GM18909 (cell line): ENCODE results near the gene PM20D2.
"Not testable (repeated sequence)": the region's sequence is repeated elsewhere in the genome, so short reads cannot be mapped to it uniquely, and the experiment has no call there.

Experiments
- ATAC-seq: cut with Tn5 transposase; IDR thresholded peaks from one replicate; pipeline ENCODE4 v1.9.1; 2021; ENCODE audit warnings: mild to moderate bottlenecking; ENCODE audit not compliant: unreplicated experiment, poor library complexity

Gene PM20D2

GRCh38 chr6:89145956-89146717 is at the start of gene PM20D2:
TSS of gene PM20D2 (plus strand) at chr6:89146055. CDS start at chr6:89146145, 90 bp downstream.
- peak; percentile 77 for ATAC-seq

GRCh38 chr6:89098461-89098860 is 47.4 kb upstream of the PM20D2 start:
- no peak for ATAC-seq

DNA sequence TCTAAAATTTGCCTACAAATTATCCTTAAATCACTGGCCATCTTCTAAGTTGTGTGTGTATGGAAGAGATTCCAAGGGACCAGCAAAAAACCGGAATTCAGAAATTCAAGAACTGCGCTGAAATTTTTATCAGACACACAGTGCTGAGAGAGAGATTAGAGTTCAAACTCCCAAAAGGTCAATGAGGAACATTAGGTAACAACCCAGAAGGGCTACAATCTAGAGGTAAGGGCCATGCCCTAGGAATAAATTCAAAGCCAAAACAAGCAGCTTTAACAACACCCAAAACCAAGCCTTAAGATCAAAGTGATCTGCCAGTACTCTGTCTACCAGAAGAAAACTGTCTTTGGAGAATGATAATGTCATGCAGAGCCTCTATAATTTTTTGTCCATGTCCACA is 45.7 kb upstream of the PM20D2 start:
- no peak for ATAC-seq

DNA sequence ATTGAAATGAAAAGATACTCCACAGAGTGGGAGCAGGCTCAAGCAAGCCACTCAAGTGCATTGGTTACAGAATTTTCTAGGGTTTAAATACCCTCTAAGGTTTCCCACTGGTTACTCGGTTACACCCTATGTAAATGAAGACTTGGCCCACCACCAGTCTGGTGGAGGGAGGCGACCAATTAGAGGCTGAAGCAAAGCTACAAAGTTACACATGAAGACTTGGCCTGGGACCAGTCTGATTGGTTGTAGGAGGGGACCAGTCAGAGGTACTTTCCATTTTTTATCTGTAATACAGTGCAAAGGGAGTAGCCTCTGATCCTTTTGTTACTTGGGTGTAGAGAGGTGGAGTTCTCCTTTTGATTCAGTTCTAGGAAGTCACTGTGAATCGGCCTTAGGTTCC is 35.6 kb upstream of the PM20D2 start:
- ATAC-seq: no peak

GRCh38 chr6:89111933-89112332 is 33.9 kb upstream of the PM20D2 start:
- ATAC-seq: no peak

- no peak for ATAC-seq
These were observed 29.2 kb upstream of the PM20D2 start for GRCh38 chr6:89116702-89117101.

- ATAC-seq: peak; percentile 83
These were observed 28.4 kb upstream of the PM20D2 start, which contains the start of gene SRSF12 for GRCh38 chr6:89117211-89118108. TSS of gene SRSF12 (minus strand) at chr6:89118071. CDS start at chr6:89117887, 184 bp downstream.

- ATAC-seq: no peak
These were observed 26.9 kb upstream of the PM20D2 start for GRCh38 chr6:89118931-89119330.

DNA sequence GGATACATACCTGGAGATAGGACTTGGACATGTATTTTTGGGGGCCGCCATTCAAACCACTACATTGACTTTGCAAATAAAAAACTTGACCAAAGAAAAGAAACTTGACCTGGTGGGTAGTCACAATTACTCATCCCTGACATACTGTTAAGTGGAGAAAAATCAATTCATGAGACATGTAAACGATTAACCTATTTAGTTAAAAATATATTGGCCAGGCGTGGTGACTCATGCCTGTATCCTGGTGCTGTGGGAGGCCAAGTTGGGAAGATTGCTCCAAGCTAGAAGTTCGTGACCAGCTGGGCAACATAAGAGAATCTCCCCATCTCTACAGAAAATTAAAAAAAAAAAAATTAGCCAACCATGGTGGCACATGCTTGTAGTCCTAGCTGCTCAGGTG is 25.5 kb upstream of the PM20D2 start:
- no peak for ATAC-seq

DNA sequence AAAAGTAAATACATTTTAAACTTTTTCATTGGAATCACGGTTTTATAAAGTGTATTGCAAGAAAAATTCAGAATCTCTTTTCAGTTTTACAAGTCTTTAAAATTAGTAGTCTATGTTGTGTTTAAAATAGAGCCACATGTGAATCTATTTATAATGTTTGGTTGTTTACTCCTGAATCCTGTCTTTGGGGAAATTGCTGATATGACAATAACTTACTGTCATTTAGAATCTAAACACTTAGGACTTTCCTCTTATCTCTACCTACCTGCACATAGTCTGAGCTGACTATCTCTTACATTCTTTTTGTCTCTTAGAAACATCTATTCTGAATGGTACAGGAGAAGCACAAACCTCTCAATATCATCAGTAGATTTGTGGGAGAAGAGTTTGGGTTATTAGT is 23.9 kb upstream of the PM20D2 start:
- no peak for ATAC-seq

DNA sequence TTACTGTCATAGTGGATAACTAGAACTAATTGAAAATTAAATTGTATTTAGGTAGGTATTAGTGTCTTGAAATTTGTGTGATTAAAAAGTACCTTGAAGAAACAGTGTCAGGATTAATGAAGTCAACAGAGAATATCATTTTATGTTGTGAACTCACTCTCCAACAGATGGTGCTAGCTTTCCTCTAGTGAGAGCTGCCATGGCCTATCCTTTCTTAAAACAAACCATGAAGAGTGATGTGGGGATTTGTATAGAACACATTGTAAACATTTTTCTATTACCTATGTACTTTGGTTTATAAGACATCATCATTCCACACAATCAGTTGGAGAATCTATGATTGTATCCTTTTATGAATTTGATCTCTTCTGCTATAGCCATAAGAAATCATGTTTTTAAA is 23.2 kb upstream of the PM20D2 start:
- ATAC-seq: no peak

GRCh38 chr6:89128256-89128671 is 17.6 kb upstream of the PM20D2 start:
- not testable (repeated sequence) for ATAC-seq

DNA sequence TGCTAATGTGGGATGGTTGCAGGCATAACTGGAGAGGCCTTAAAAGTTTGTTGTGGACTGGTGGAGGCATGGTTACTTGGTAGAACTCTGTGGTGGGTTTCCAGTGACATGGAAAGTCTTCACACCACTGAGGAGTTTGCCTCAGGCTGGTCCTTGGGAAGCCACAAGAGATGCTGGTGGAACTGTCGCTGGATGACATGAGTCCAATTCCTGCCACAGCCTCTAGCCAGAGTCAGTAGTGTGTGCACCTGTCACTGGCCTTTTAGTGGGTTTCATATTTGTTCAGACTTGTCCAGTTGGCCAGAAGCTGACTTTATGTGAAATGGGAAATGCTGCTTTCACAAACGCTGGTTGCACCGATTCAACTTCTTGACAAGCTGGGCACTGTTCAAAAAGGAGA is 14.3 kb upstream of the PM20D2 start:
- no peak for ATAC-seq

DNA sequence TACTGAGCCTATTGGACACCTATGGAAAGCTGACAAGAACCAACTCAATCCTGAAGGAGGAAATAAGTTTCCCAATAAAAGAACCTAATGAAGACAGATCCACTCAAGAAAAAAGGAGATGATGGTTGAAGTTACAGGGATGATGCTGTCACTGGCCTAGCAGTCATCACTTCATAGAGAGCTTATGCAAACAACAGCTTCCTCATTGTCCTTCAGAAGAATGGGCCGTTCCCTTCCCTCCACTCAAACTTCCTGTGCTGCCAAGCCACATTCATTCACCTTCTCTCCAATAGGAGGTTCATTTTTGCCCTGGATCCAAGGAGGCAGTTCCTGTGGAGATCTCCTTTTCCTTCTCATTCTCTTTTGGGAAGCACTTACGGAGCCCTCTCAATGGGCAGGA is 13.8 kb upstream of the PM20D2 start:
- ATAC-seq: no peak

GRCh38 chr6:89133981-89134380 is 11.9 kb upstream of the PM20D2 start:
- no peak for ATAC-seq

- no peak for ATAC-seq
These were observed 11.1 kb upstream of the PM20D2 start for GRCh38 chr6:89134723-89135122.

- ATAC-seq: no peak
These were observed 7.7 kb upstream of the PM20D2 start for GRCh38 chr6:89138173-89138572.

DNA sequence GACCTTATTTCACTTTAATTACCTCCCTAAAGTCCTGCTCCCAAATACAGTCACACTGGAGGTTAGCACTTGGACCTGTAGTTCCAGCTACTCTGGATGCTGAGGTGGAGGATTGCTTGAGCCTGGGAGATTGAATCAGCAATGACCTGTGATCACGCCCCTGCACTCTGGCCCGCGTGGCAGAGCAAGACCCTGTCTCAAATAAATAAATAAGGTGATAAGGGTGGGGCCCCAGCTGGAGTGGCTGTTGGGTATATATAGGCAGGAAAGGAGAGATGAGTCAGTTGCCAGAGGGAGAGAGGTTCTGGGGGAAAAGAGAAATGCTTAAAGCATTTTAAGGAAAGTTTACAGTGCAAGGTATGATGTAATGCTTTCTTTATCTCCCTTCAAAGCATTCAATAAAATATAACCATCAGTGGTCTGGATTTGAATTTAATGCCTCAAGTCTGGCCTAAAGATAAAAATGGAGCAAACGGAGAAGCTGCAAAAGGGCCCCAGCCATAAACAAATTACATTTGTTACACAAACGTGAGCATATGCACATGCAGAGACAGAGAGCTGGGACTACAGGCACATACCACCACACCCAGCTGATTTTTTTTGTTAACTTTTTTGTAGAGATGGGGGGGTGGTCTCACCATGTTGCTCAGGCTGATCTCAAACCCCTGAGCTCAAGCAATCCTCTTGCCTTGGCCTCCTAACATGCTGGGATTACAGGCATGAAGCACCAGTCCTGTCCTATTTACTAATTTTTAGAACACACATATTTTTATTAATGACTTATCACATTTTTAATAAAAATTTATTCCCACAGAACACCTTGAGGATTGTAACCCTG is 6.1 kb upstream of the PM20D2 start:
- ATAC-seq: no peak

DNA sequence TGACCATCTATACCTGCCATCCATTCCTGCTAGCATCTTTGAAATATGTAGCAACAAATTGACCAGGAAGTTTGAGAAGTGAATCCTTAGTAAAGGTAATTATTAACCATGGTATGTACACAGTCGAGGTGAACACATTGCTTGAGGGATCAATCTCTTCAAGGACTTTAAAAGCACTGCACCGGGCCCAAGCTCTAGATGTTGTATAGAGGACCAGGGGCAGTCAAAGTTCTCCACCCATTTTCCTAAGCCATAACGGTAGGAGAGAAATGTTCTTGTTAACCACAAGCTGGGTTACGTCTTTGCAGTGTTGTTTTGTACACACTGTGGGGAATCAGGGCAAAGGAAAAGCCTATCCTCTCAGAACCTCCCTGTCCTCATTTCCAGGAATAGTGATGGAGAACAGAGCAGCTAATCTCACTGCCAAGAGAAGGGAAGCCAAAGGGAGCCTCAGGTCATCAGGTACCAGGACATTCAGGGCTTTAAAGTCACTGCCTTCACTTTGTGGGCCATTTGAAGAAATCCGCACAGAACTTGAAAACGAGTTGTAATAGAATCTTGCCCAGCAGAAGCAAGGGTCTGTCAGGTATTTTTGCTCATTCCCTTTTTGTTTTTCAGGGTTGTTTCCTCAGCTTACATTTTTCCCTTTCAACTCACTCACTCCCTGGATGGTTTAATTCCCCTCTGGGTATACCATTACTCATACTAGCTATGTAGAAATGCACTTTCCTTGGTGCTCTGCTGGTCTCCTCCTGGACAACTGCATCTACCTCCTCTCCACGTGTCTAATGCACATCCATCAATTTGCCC is 5.3 kb upstream of the PM20D2 start:
- no peak for ATAC-seq
